NCI-H82 treated with DMSO at 0.1 percent for 48 hours (cell line): ENCODE measurements around the gene UBL7.
"Not testable (repeated sequence)": the region's sequence is repeated elsewhere in the genome, so short reads cannot be mapped to it uniquely, and the experiment has no call there.

ENCODE experiments used
- DNase-seq: peaks from one replicate; lab custom pipeline; 2025; ENCODE audit not compliant: unreplicated experiment; lab: John Stamatoyannopoulos, UW

UBL7 gene

DNA sequence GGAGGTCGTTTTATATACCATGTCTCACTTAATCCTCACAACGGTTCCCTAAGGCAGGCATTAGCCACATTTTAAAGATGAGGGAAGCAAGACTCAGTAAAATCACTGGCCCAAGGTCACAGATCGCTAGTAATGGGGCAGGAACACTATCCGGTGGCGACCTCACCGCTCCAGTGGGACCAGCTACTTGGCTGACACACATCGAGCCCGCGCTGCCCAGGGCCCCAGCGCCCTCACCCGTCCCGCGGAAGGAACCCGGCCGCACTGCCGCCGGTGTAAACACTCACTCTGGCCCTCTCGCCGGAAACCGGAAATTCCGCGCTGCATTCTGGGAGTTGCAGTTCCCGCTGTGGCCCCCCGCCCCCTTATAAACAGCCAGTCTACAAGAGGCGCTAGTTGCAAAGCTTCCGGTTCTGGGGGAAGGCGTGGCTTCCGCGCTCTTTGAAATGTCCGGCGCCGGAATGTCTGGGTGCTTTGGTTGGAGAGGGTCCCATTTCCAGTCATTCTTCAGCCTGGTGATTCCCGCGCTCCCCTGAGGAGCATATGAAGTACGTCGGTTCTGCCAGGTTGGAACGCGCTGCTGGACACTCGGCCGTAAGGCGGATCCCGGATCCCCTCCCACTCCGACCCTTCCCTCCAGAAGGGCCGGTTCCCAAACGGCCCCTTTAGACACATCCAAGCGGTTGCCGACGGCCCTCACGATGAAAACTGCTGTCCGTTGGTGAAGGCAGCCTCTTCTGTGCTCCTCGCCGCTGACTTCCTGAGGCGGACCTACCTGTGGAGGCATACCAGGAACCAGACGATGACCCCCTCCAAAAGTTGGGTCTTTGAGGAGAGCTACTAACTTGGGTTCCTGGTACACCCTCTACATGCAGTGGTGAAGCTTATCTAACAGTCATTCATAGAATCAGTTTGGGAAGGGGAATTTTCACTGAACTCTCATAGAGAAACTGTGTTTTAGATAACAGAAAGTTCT is at the start of gene UBL7:
Gene UBL7, minus strand, starts transcription at position 290 of the 976 bp plus-strand sequence. CDS start 2,293 bp downstream, outside the sequence.
- DNase-seq: peak; percentile 93

GRCh38 chr15:74506515-74506840 is 45.5 kb upstream of the UBL7 start:
- no peak for DNase-seq

DNA sequence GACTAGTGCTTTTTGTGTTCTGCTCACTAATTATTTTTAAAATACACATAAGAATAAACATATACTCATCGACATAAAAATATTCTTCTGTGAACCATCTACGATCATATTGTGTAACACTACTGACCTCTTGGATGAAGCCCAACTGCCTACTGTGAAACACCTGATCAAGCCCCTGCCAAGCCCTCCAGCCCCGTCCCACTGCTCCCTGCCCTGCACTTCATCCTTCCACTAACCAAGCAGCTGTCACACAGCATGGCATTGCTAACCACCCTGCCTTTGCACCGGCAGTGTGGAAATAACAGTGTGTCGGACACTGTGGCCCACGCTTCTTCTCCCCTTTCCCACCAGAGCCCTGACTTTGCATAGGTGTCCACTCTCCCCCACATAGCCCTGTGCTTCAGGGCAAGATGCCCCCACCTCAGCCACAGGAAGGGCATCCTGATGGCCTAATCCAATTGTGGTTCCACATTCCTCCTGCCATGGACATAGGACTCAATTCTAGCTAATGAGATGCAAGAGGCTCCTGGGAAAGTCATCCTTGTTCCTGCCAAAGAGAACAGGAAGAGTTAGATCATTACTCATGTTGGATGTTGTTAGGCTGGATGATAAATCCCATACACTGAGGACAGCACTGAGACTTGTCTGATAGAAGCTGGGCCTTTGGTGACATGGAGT is 45.0 kb upstream of the UBL7 start:
- DNase-seq: no peak

- DNase-seq: no peak
Measured at GRCh38 chr15:74504836-74505235, 43.9 kb upstream of the UBL7 start.

- no peak for DNase-seq
Measured at GRCh38 chr15:74504418-74504817, 43.5 kb upstream of the UBL7 start.

DNA sequence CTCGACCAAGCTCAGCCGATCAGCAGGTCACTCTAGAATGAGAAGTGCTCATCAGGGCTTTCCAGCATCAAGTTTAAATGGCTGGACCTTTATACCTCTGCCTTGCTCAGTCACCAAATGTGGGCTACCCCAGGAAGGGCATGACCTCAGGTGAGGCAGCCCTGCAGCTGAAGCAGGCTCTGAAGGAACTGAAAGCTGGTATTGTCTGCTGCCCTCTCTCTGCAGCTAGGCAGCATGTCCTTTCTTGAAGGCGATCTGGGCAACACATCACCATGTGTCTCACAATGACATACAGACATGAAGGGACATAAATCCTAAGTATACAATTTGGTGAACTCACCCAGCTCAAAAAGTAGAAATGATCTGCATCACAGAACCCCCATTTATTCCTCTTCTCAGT is 41.3 kb upstream of the UBL7 start:
- no peak for DNase-seq

- no peak for DNase-seq
Measured at GRCh38 chr15:74500401-74500800, 39.4 kb upstream of the UBL7 start.

GRCh38 chr15:74499366-74499765 is 38.4 kb upstream of the UBL7 start:
- no peak for DNase-seq

DNA sequence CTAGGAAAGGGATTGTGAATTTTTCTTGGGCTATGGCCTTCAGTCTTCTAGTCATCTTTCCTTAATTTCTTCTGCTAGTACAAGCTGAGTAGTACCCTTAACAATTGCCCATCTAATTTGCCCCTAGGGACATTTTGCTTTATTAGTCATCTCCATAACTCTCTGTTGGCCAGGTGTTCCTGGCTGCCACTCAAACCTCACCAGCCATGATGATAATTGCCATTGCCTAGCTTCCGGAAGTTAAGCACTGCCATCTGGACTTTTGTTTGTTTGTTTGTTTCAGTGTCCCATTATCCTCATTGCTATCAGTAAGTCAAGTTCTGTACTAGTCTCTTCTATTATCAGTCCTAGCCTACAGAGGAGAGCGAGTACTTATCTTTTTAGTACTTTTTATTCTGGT is 36.6 kb upstream of the UBL7 start:
- DNase-seq: peak; percentile 60

DNA sequence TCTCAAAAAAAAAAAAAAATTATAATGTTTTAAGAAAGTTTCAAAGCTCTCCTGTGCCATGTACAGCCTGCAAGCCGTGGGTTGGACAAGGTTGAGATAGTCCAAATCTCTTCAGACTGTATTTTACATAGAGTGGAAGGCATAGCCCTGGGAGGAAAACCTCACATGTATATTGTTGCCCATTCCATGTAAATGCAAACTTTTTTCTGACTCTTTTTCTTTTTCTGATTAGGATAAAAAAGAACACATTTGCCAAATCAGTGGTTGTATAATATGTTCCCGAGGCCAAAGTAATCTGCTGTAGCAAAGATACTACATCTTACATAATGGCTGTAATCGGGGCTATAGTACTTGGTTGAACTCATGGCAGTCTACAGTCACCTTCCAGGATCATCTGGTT is 35.7 kb upstream of the UBL7 start:
- no peak for DNase-seq

GRCh38 chr15:74490339-74490689 is 29.4 kb upstream of the UBL7 start:
- DNase-seq: no peak

DNA sequence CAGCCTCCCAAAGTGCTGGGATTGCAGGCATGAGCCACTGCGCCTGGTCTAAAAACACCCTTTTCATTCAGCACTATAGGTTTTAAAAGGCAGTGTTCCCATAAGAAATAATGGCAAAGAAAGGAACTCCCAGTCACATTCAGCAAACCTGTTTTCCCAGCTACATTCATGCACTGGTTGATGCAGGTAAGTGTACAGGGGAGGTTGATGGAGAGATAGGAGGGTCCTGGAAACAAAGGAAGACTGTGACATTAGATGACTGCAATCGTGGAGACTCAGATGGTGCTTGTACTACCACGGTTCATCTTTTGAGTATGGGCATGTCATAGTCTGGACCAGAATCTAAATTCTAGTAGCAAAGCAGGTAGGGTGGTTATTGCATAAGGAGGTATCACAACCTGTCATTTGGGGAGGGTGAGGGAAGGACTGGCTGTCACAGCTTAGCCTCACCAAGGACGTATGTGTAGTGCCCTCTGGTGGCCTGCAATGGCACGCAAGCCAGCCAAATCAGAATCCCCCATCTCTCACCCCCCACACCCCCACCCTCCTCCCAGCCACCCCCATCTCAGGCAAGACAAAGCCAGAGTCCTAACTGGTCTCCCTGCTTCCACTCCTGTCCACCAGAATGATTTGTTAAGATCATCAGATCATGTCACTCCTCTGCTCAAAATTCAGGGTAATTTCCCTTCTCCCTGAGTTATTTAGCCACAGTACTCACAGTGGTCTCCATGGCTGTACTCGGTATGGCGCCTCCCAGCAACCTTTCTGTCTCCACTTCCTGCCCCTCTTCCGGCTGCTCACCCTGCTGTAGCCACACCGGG is 28.8 kb upstream of the UBL7 start:
- DNase-seq: peak; percentile 62

DNA sequence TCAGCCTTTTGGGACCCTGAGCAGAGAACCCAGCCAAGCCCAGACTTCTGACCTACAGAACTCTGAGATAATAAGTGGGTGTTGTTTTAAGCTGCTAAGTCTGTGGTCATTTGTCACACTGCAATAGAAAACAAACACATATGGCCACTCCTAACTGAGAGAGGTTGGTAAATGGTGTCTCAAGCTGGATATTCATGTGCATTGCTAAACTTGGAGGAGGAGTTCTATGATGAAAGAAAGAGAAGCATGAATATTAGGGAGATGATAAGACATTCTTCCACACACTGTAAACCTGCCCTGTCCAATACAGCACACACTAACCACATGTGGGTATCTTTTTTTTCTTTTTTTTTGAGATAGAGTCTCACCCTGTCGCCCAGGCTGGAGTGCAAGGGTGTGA is 27.8 kb upstream of the UBL7 start:
- no peak for DNase-seq

DNA sequence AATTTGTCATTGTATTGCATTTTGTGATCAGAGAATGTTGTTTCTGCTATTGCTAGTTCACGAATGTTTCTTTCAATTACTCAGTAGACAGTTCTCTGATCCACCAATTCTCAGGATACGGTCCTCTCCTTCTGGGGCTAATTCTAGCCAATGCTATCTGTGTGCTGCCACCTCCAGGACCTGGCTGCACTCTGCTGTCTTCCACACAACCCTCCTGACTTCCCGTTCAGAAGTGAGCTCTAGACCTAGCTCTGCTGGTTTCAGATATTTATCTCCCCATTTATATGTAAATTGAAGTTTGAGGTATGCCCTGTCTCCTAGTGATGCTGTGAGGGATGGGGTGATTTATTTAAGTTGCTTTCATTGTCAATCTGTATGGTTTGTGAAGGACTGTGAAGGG is 21.7 kb upstream of the UBL7 start:
- no peak for DNase-seq

DNA sequence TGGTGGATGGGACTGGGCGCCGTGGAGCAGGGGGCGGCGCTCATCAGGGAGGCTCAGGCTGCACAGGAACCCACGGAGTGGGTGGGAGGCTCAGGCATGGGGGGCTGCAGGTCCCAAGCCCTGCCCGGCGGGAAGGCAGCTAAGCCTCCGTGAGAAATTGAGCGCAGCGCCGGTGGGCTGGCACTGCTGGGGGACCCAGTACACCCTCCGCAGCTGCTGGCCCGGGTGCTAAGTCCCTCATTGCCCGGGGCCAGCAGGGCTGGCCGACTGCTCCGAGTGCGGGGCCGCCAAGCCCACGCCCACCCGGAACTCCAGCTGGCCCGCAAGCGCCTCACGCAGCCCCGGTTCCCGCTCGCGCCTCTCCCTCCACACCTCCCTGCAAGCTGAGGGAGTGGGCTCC is 19.4 kb upstream of the UBL7 start:
- DNase-seq: not testable (repeated sequence)

- not testable (repeated sequence) for DNase-seq
Measured at GRCh38 chr15:74471621-74472020, 10.7 kb upstream of the UBL7 start.

GRCh38 chr15:74470631-74471395 is 9.9 kb upstream of the UBL7 start:
- no peak for DNase-seq

GRCh38 chr15:74468341-74469032 is 7.5 kb upstream of the UBL7 start:
- DNase-seq: no peak

DNA sequence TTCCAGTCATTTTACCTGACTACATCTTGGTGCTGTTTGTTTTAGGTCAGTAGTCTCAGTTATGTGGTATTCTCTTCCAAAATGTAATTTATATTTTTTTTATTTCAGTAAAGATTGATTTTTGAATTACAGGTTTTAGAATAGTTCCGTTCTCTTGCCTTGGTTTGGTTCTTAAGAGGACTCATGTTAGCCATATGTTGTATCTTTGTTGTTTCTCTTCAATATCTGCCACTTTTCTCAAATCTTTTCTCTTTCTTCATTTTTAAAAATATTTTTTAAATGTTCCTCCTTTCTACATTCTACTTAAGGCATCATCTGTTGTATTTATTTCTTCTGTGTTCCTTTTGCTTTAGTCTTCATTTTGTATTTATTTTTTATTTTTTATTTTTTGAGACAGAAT is 5.6 kb upstream of the UBL7 start:
- no peak for DNase-seq

DNA sequence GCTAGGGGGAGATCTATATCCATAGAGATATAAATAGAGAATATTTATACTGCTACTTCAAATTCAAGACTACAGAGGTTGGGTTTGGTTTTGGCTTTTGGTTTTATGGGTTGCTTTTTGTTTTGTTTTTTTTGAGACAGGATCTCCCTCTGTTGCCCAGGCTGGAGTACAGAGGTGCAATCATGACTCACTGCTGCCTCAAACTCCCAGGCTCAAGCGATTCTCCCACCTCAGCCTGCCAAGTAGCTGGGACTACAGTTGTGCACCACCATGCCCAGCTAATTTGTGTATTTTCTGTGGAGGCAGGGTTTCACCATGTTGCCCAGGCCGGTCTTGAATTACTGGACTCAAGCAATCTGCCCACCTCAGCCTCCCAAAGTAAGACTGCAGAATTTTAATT is 3.9 kb upstream of the UBL7 start:
- no peak for DNase-seq
